Cardiac muscle cell (in vitro differentiated cells and primary cell): ENCODE measurements around the gene GALNT2. TPM values are rescaled to one million over a fixed set of nuclear protein-coding genes. Genes with fewer than 3 reads are reported as not detected.

Experiments
- DNase-seq, 2 donors: peaks; one replicate each; pipeline versions ENCODE4 v3.0.0 to v3.0.0-alpha.2; 2010 to 2017; ENCODE audit warnings: low read depth in 1 of 2, low spot score in 1 of 2
- H3K27ac ChIP-seq: fragments of 200-600 bp; sonication (generic); 2 replicates; pipeline ENCODE4 v1.5.1; 2016
- H3K27me3 ChIP-seq: fragments of 200-600 bp; sonication (generic); 2 replicates; pipeline ENCODE4 v1.6.0; 2016; ENCODE audit warnings: control low read depth
- H3K36me3 ChIP-seq: fragments of 200-600 bp; sonication (generic); 2 replicates; pipeline ENCODE4 v1.5.1; 2016; ENCODE audit warnings: control low read depth
- H3K4me1 ChIP-seq: fragments of 200-600 bp; sonication (generic); 2 replicates; pipeline ENCODE4 v1.8.1; 2017; ENCODE audit warnings: low read depth, mild to moderate bottlenecking, mixed run types
- H3K4me3 ChIP-seq: fragments of 200-600 bp; sonication (generic); 2 replicates; pipeline ENCODE4 v1.5.1; 2016; ENCODE audit warnings: mild to moderate bottlenecking
- H3K9me3 ChIP-seq: fragments of 200-600 bp; sonication (generic); 2 replicates; pipeline ENCODE4 v1.5.1; 2017; ENCODE audit warnings: low read depth, mild to moderate bottlenecking, control low read depth
- CTCF ChIP-seq: IDR thresholded peaks from 2 replicates; pipeline ENCODE4 v1.5.1; 2012; ENCODE audit warnings: low read depth, mild to moderate bottlenecking, low read length
- polyA plus RNA-seq: library from polyadenylated mRNA; unstranded; fragments of >200 nt; fragmentation: Nextera tagmentation; extraction: Ambion mirVana; gene quantifications from 2 replicates; pipeline ENCODE4 v1.2.1, GENCODE V29; 2016
- total RNA-seq: library from RNA; depleted of rRNA; stranded (reverse); fragments of >200 nt; gene quantifications from 2 replicates; pipeline ENCODE4 v1.2.3, GENCODE V29; 2016

The GALNT2 gene
- total and polyA plus RNA-seq, 2 experiments from 2014 or later, result 71.4 to 92.1 TPM

DNA sequence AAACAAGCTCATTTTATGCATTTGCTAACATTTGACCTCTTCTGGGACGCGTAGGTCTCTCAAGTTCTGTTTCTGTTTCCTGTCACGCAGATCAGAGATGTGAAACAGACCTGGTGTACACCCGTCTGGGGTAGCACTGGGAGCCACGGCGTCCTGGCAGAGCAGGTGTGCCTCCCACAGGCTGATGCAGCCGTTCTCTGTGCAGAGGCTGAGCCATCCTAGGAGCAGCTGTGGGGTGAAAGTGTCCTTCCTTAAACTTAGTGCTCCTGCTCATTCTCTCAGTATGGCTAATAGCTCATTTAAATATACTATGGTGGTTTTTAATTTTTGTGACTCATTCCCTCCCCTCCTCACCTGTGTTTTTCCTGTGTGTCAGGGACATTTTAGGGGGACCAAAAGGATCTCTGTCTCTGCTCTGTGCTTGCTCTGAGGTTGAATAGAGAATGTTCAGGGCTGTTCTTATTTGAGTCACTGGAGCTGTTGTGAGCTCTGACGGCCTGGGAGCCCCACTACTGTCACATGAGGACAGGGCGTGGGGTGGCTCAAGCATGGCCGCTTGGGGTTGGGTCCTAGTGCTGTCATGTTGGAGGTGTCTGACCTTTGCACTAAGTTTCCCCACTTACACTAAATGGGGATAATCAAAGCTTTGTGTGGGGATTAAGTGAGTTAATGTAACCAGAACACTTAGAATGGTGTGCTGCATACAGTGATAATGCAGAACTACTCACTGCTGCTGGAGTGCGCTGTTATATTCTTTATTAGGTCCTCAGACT is 43.0 kb downstream of the GALNT2 start:
- Histone ChIP-seq H3K27ac (no peak overlapping the region), H3K36me3 (no peaks in the 10 kb centered on the region), H3K27me3 (no peaks in the 10 kb centered on the region), H3K9me3 (no peaks in the 10 kb centered on the region), H3K4me1 (peaks cover 52% of the 10 kb centered on the region), H3K4me3 (no peak overlapping the region)
- no peak for DNase-seq
- TF ChIP-seq CTCF, result no peak

DNA sequence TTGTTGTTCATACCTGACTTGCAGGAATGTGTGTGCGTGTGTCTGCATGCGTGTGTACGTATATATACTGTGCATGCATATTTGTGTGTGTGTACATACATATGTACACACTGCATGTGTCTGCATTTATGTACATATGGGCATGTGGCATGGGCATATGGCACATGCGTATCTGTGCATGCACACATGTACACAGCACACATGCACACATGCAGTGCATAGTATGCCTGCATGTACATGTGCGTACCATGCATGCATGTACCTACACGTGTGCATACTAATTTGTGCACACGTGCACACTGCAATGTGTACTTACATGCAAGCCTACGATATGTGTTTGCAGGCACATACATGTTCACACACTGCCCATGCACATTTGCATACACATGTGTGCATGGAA is 43.9 kb downstream of the GALNT2 start:
- no peak overlapping the region for H3K27ac ChIP-seq
- DNase-seq, result no peak
- TF ChIP-seq CTCF, result no peak
- H3K4me3 ChIP-seq, result no peak overlapping the region
- peaks cover 48% of the 10 kb centered on the region for H3K4me1 ChIP-seq
- H3K27me3 ChIP-seq, result no peaks in the 10 kb centered on the region
- no peaks in the 10 kb centered on the region for H3K36me3 ChIP-seq
- no peaks in the 10 kb centered on the region for H3K9me3 ChIP-seq

GRCh38 chr1:230112131-230112701 is 45.2 kb downstream of the GALNT2 start:
- Histone ChIP-seq H3K27ac (no peak overlapping the region), H3K27me3 (no peaks in the 10 kb centered on the region)
- DNase-seq, result peak in 1 of 2 donors; percentile 55

GRCh38 chr1:230112782-230113181 is 45.7 kb downstream of the GALNT2 start:
- peaks cover 43% of the 10 kb centered on the region for H3K4me1 ChIP-seq
- no peaks in the 10 kb centered on the region for H3K27me3 ChIP-seq
- H3K4me3 ChIP-seq, result no peak overlapping the region
- no peak overlapping the region for H3K27ac ChIP-seq
- DNase-seq, result no peak
- no peaks in the 10 kb centered on the region for H3K9me3 ChIP-seq
- no peak for TF ChIP-seq CTCF
- no peaks in the 10 kb centered on the region for H3K36me3 ChIP-seq

More at GRCh38 chr1:230112131-230112701, 45.2 kb downstream of the GALNT2 start:
- no peak overlapping the region for H3K4me3 ChIP-seq
- H3K4me1 ChIP-seq, result peaks cover 43% of the 10 kb centered on the region
- no peak for TF ChIP-seq CTCF
- H3K9me3 ChIP-seq, result no peaks in the 10 kb centered on the region
- H3K36me3 ChIP-seq, result no peaks in the 10 kb centered on the region

DNA sequence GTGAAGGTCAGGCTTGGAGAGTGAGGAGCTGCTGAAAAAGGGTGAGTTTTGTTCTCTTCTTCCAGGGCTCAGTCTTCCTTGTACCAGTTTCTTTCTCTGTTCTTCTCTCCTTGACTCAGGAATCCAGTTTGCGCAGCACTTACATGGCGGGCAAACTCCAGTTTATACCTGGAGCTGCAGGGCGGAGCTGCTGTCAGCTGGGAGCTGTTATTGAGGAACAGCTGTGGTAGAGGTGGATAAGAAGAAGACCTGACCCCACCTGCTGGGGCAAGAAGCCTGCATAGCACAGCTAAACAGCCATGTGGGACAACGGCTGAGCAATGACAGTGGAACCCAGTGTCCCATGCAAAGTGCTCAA is 46.2 kb downstream of the GALNT2 start:
- H3K36me3 ChIP-seq, result no peaks in the 10 kb centered on the region
- no peak for TF ChIP-seq CTCF
- H3K9me3 ChIP-seq, result no peaks in the 10 kb centered on the region
- H3K4me3 ChIP-seq, result no peak overlapping the region
- peak overlapping the region; percentile 53 for H3K27ac ChIP-seq
- peaks cover 43% of the 10 kb centered on the region for H3K4me1 ChIP-seq
- no peaks in the 10 kb centered on the region for H3K27me3 ChIP-seq
- no peak for DNase-seq
